OCI-LY7 (cell line): ENCODE results near the gene PRR33. TPM values are rescaled to one million over a fixed set of nuclear protein-coding genes. Genes with fewer than 3 reads are reported as not detected.

ENCODE experiments used
- BruUV-seq: library from RNA; stranded (reverse); fragments of 400-500 nt; replicated peaks from 2 replicates; lab custom pipeline; 2021; lab: Mats Ljungman, UMichigan
- CTCF ChIA-PET: fragments of 300-600 bp; sonication (Branson Sonifier 250); formaldehyde crosslinking; loops from one replicate; lab custom pipeline; 2022; ENCODE audit warnings: antibody characterized with exemption; ENCODE audit not compliant: unreplicated experiment; lab: Charles Lee
- POLR2A ChIA-PET: fragments of 300-600 bp; sonication (Branson Sonifier 250); formaldehyde crosslinking; loops from one replicate; lab custom pipeline; 2022; ENCODE audit warnings: antibody characterized with exemption; lab: Charles Lee
- DNase-seq: peaks from one replicate; pipeline ENCODE4 v3.0.0-alpha.2; 2015; ENCODE audit warnings: low spot score
- H2AFZ ChIP-seq: fragments of 200-600 bp; sonication (generic), shearing (Covaris generic); 2 replicates; pipeline ENCODE4 v1.6.1; 2014; ENCODE audit warnings: mild to moderate bottlenecking, antibody characterized with exemption, low read length, moderate library complexity
- H3K27ac ChIP-seq: fragments of 200-600 bp; sonication (generic); 2 replicates; pipeline ENCODE4 v1.5.1; 2014; ENCODE audit warnings: mixed run types, low read depth, mild to moderate bottlenecking, moderate library complexity, low read length, inconsistent platforms; ENCODE audit not compliant: poor library complexity, severe bottlenecking
- H3K36me3 ChIP-seq: fragments of 200-600 bp; sonication (generic); 2 replicates; pipeline ENCODE4 v1.6.1; 2014; ENCODE audit warnings: mild to moderate bottlenecking, antibody characterized with exemption, low read length, moderate library complexity, mixed read lengths; ENCODE audit not compliant: insufficient read depth
- H3K4me1 ChIP-seq: fragments of 200-600 bp; sonication (generic); 2 replicates; pipeline ENCODE4 v1.5.1; 2014; ENCODE audit warnings: mild to moderate bottlenecking, low read length; ENCODE audit not compliant: insufficient read depth, poor library complexity, severe bottlenecking
- H3K4me2 ChIP-seq: fragments of 200-600 bp; sonication (generic); 2 replicates; pipeline ENCODE4 v1.6.1; 2014; ENCODE audit warnings: mild to moderate bottlenecking, low read length
- H3K4me3 ChIP-seq: fragments of 200-600 bp; sonication (generic); 2 replicates; pipeline ENCODE4 v1.5.1; 2014; ENCODE audit warnings: mild to moderate bottlenecking, low read depth, low read length; ENCODE audit not compliant: poor library complexity, severe bottlenecking
- H3K79me2 ChIP-seq: fragments of 200-600 bp; sonication (generic); 2 replicates; pipeline ENCODE4 v1.6.1; 2016; ENCODE audit warnings: low read depth, mild to moderate bottlenecking, low read length, moderate library complexity, mixed read lengths; ENCODE audit not compliant: insufficient read depth
- H3K9me2 ChIP-seq: fragments of 200-600 bp; sonication (generic); 2 replicates; pipeline ENCODE4 v1.6.1; 2016; ENCODE audit warnings: mild to moderate bottlenecking, low read length, mixed read lengths; ENCODE audit not compliant: insufficient read depth
- H3K9me3 ChIP-seq: fragments of 200-600 bp; sonication (generic); 2 replicates; pipeline ENCODE4 v1.6.1; 2014; ENCODE audit warnings: mild to moderate bottlenecking, mixed run types, low read length, mixed read lengths
- H4K20me1 ChIP-seq: fragments of 200-600 bp; sonication (generic); 2 replicates; pipeline ENCODE4 v1.6.1; 2014; ENCODE audit warnings: mild to moderate bottlenecking, antibody characterized with exemption, low read length, moderate library complexity, mixed read lengths; ENCODE audit not compliant: insufficient read depth
- EZH2phosphoT487 ChIP-seq: fragments of 200-600 bp; sonication (generic); IDR thresholded peaks from 2 replicates; pipeline ENCODE4 v1.6.1; 2018; ENCODE audit warnings: low read depth, borderline replicate concordance, mild to moderate bottlenecking, mixed run types, antibody characterized with exemption, low read length, moderate library complexity, mixed read lengths
- intact Hi-C: fragments of 100-400 bp; cut with micrococcal nuclease; formaldehyde crosslinking; loops from one replicate; pipeline ENCODE4 v1.10.0; 2022; ENCODE audit not compliant: unreplicated experiment
- total RNA-seq, 2 experiments: library from RNA; depleted of rRNA in 1 of 2; stranded (reverse); fragments of >200 nt in 1 of 2; shearing (Covaris generic) in 1 of 2; gene quantifications; 2 replicates each; pipeline ENCODE4 v1.2.3, GENCODE V29; 2014 to 2022
- TF ChIP-seq, protein P1 (sequence below): fragments of 200-600 bp; sonication (generic); conservative IDR thresholded peaks from 2 replicates; pipeline ENCODE4 v1.5.1; 2014; ENCODE audit warnings: mild to moderate bottlenecking, antibody characterized with exemption, low read length, moderate library complexity, mixed read lengths

The PRR33 gene
- total RNA-seq, 2 experiments from 2014 or later: not detected

DNA sequence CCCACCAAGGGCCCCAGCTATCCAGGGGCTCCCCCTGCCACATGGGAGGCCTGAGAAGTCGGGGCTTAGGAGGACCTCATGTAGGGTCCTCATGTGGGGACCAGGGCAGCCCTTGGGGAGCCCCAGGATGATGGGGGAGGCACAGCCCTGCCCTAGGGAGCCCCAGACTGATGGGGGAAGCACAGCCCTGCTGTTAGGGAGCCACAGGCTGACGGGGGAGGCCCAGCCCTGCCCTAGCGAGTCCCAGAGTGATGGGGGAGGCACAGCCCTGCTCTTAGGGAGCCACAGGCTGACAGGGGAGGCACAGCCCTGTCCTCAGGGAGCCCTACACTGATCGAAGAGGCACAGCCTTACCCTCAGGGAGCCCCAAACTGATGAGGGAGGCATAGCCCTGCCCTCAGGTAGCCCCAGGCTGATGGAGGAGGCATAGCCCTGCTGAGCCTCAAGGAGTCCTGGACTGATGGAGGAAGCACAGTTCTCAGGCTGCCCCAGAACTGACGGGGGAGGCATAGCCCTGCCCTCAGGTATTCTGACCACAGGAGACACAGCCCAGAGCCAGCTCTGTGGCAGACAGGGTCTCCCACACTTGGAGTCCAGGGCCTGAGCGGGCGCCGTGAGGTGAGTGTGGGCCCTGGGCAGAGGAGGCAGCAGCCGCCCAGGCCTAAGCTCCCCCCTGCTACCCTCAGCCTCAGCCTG, 10.8 kb downstream of the PRR33 start:
- DNase-seq: no peak
- Histone ChIP-seq H3K4me1 (peaks cover 21% of the 10 kb centered on the region), H3K36me3 (peaks cover 31% of the 10 kb centered on the region), H3K79me2 (no peaks in the 10 kb centered on the region), H3K4me3 (no peak overlapping the region), H4K20me1 (no peaks in the 10 kb centered on the region), H3K9me3 (no peaks in the 10 kb centered on the region), H2AFZ (no peak overlapping the region), H3K27ac (no peak overlapping the region), H3K9me2 (no peaks in the 10 kb centered on the region), H3K4me2 (no peak overlapping the region)
- TF ChIP-seq, protein P1, sequence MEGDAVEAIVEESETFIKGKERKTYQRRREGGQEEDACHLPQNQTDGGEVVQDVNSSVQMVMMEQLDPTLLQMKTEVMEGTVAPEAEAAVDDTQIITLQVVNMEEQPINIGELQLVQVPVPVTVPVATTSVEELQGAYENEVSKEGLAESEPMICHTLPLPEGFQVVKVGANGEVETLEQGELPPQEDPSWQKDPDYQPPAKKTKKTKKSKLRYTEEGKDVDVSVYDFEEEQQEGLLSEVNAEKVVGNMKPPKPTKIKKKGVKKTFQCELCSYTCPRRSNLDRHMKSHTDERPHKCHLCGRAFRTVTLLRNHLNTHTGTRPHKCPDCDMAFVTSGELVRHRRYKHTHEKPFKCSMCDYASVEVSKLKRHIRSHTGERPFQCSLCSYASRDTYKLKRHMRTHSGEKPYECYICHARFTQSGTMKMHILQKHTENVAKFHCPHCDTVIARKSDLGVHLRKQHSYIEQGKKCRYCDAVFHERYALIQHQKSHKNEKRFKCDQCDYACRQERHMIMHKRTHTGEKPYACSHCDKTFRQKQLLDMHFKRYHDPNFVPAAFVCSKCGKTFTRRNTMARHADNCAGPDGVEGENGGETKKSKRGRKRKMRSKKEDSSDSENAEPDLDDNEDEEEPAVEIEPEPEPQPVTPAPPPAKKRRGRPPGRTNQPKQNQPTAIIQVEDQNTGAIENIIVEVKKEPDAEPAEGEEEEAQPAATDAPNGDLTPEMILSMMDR: no peak
- TF ChIP-seq EZH2phosphoT487: no peak
- ChIA-PET POLR2A (no interaction called here), CTCF (no interaction called here)
- no TSS peak for BruUV-seq
- intact Hi-C loops: loop anchor here (5.0 kb wide), 1 partner anchor 36 kb away; the partner anchor contains the start of gene TNNT3

DNA sequence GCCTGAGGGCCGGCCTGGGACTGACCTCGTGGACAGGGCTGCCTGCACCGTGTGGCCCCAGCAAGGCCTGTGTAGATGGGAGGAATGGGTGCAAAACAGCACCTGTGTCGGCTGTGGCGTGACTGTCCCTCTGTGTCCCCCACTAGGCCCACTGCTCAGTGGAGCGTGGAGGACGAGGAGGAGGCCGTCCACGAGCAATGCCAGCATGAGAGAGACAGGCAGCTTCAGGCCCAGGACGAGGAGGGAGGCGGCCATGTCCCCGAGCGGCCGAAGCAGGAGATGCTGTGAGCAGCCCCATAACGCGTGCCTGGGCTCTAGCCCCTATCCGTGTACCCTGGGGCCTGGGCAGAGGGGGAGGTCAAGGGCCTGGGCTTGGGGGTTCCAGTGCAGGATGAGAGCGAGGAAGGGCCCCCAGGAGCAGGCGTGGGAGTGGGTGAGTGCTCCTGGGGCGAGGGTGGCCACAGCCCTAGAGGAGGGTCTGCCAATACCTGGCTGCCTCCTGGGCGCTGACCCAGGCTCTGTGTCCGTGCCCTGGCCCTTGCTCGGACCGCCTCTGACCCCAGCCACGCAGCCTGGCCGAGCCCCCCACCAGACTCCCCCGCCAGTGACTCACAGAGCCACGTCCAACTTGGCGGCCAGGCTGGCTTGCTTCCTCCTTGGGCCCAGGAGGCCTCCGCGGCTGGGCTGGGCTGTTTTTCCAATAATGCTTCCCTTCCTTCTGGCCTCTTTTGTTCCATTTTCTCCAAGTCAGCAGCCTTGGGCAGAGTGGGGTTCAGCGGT, 11.6 kb downstream of the PRR33 start:
- ChIA-PET CTCF (no interaction called here), POLR2A (no interaction called here)
- intact Hi-C loops: loop anchor here (5.0 kb wide), 1 partner anchor 37 kb away; the partner anchor contains the start of gene TNNT3
- Histone ChIP-seq H4K20me1 (no peaks in the 10 kb centered on the region), H3K27ac (no peak overlapping the region), H3K9me3 (no peaks in the 10 kb centered on the region), H3K4me2 (no peak overlapping the region), H3K9me2 (no peaks in the 10 kb centered on the region), H2AFZ (no peak overlapping the region), H3K4me3 (no peak overlapping the region), H3K36me3 (peaks cover 23% of the 10 kb centered on the region), H3K79me2 (no peaks in the 10 kb centered on the region), H3K4me1 (peaks cover 21% of the 10 kb centered on the region)
- TF ChIP-seq, protein P1: no peak
- no peak for TF ChIP-seq EZH2phosphoT487
- no peak for DNase-seq
- no TSS peak for BruUV-seq
